HepG2 (cell line): ENCODE measurements around the gene TSHZ2. TPM values are rescaled to one million over a fixed set of nuclear protein-coding genes. Genes with fewer than 3 reads are reported as not detected.

Source experiments
- ATAC-seq: fragments of 200-7000 bp; cut with Tn5 transposase; 3 replicates; pipeline ENCODE4 v1.9.1; 2020; ENCODE audit warnings: mild to moderate bottlenecking, moderate library complexity
- BruUV-seq: library from RNA; stranded (reverse); fragments of 400-500 nt; replicated peaks from 2 replicates; lab custom pipeline; 2021; lab: Mats Ljungman, UMichigan
- CTCF ChIA-PET: fragments of 300-600 bp; formaldehyde crosslinking; extraction: SDS; loops from one replicate; lab custom pipeline; 2021; ENCODE audit warnings: low total read pairs, inconsistent platforms, low intra/inter-chr PET ratio; lab: Yijun Ruan, JAX
- POLR2A ChIA-PET: fragments of 350-600 bp; sonication (Branson Sonifier 250); formaldehyde crosslinking; loops from one replicate; lab custom pipeline; 2020; ENCODE audit warnings: antibody characterized with exemption, inconsistent platforms; lab: Yijun Ruan, JAX
- DNase-seq: peaks from one replicate; pipeline ENCODE4 v3.0.0-alpha.2; 2015; ENCODE audit warnings: low spot score
- FAIRE-seq: peaks from 3 replicates; lab custom pipeline; 2011; peaks lifted over from hg19 to GRCh38; lab: Jason Lieb, UNC
- H2AFZ ChIP-seq: one replicate; pipeline ENCODE4 v1.6.1; 2011; ENCODE audit warnings: low read length, inconsistent platforms
- H3K27ac ChIP-seq: fragments of 300-600 bp; 3 replicates; pipeline ENCODE4 v1.8.0; 2011; ENCODE audit warnings: mixed run types, mild to moderate bottlenecking, mixed read lengths, low read length, inconsistent platforms; ENCODE audit not compliant: insufficient read depth; ENCODE audit errors: extremely low read length
- H3K27me3 ChIP-seq, 2 experiments: fragments of 200-600 bp in 1 of 2; 2 replicates in 1 of 2; 3 replicates in 1 of 2; pipeline versions ENCODE4 v1.6.0 to v1.8.0; 2011; ENCODE audit warnings: low read length in 2 of 2, mild to moderate bottlenecking in 2 of 2, moderate library complexity in 2 of 2, inconsistent platforms in 1 of 2; ENCODE audit not compliant: insufficient read depth in 2 of 2, control insufficient read depth in 1 of 2
- H3K36me3 ChIP-seq, 2 experiments: fragments of 200-600 bp in 1 of 2; replicated peaks in 1 of 2; 2 replicates in 1 of 2; 3 replicates in 1 of 2; pipeline versions ENCODE4 v1.5.1 to v1.8.0; 2011; ENCODE audit warnings: low read length in 2 of 2, inconsistent platforms in 1 of 2; ENCODE audit not compliant: insufficient read depth in 2 of 2, control insufficient read depth in 1 of 2
- H3K4me1 ChIP-seq: 2 replicates; pipeline ENCODE4 v1.5.1; 2012; ENCODE audit warnings: low read length, inconsistent platforms; ENCODE audit not compliant: insufficient read depth
- H3K4me2 ChIP-seq: 2 replicates; pipeline ENCODE4 v1.6.0; 2011; ENCODE audit warnings: low read depth, low read length, inconsistent platforms
- H3K4me3 ChIP-seq, 3 experiments: fragments of 200-600 bp in 1 of 3; sonication (generic), shearing (Covaris generic) in 1 of 3; replicated peaks in 1 of 3; 2 replicates each; pipeline ENCODE4 v1.5.1; 2011 to 2016; ENCODE audit warnings: low read length in 3 of 3, inconsistent platforms in 2 of 3, low read depth in 2 of 3, mild to moderate bottlenecking in 2 of 3, control low read depth in 1 of 3, mixed read lengths in 1 of 3; ENCODE audit not compliant: insufficient read depth in 1 of 3
- H3K79me2 ChIP-seq: one replicate; pipeline ENCODE4 v1.6.1; 2011; ENCODE audit warnings: low read length, inconsistent platforms; ENCODE audit not compliant: insufficient read depth
- H3K9ac ChIP-seq: 2 replicates; pipeline ENCODE4 v1.6.0; 2011; ENCODE audit warnings: mild to moderate bottlenecking, low read depth, low read length, inconsistent platforms; ENCODE audit not compliant: insufficient read depth
- H3K9me3 ChIP-seq: 2 replicates; pipeline ENCODE4 v1.5.1; 2012; ENCODE audit warnings: mild to moderate bottlenecking, low read length
- H4K20me1 ChIP-seq: 2 replicates; pipeline ENCODE4 v1.6.0; 2011; ENCODE audit warnings: inconsistent platforms, mild to moderate bottlenecking, low read length, moderate library complexity; ENCODE audit not compliant: insufficient read depth
- ARID2 ChIP-seq: sonication (generic); formaldehyde crosslinking; IDR thresholded peaks from 2 replicates; pipeline ENCODE4 v1.8.1; 2022; ENCODE audit warnings: mild to moderate bottlenecking, missing genetic modification reagents, borderline replicate concordance
- ATM ChIP-seq: fragments of 450-650 bp; IDR thresholded peaks from 2 replicates; pipeline ENCODE4 v1.7.1; 2017; ENCODE audit warnings: mild to moderate bottlenecking, borderline replicate concordance
- KDM3A ChIP-seq: IDR thresholded peaks from 2 replicates; pipeline ENCODE4 v1.6.1; 2018; ENCODE audit warnings: low read depth, missing compliant biosample characterization
- MYNN ChIP-seq: sonication (generic); formaldehyde crosslinking; IDR thresholded peaks from 2 replicates; pipeline ENCODE4 v1.4.0; 2020; ENCODE audit warnings: mild to moderate bottlenecking, low read depth, missing genetic modification reagents
- PRMT3 ChIP-seq: sonication (generic); formaldehyde crosslinking; IDR thresholded peaks from 2 replicates; pipeline ENCODE4 v1.8.1; 2022; ENCODE audit warnings: low read depth, mild to moderate bottlenecking, moderate library complexity, missing genetic modification reagents, borderline replicate concordance
- ZNF496 ChIP-seq: sonication (generic); formaldehyde crosslinking; IDR thresholded peaks from 2 replicates; pipeline ENCODE4 v1.8.1; 2023; ENCODE audit warnings: mild to moderate bottlenecking, moderate library complexity, missing genetic modification reagents; ENCODE audit not compliant: insufficient replicate concordance
- ZNF614 ChIP-seq: IDR thresholded peaks from 2 replicates; pipeline ENCODE4 v1.6.1; 2018; ENCODE audit warnings: missing biosample characterization, missing genetic modification reagents, inconsistent platforms, borderline replicate concordance
- ZNF883 ChIP-seq: sonication (generic); formaldehyde crosslinking; IDR thresholded peaks from 2 replicates; pipeline ENCODE4 v1.5.1; 2020; ENCODE audit warnings: mild to moderate bottlenecking, missing genetic modification reagents; ENCODE audit errors: not compliant biosample characterization
- ZSCAN12 ChIP-seq: sonication (generic); formaldehyde crosslinking; IDR thresholded peaks from 2 replicates; pipeline ENCODE4 v1.9.0; 2021; ENCODE audit warnings: mild to moderate bottlenecking, missing genetic modification reagents
- WGBS: methylation state at CpG from one replicate; pipeline ENCODE4 v1.1.6; 2017; ENCODE audit warnings: low lambda C conversion rate; 5-methylcytosine and 5-hydroxymethylcytosine counted together
- in situ Hi-C: cut with HindIII; loops from 2 replicates; pipeline ENCODE4 v1.10.0; 2017; ENCODE audit warnings: low pct_unique_long_range_greater_than_20kb; ENCODE audit not compliant: extremely low pct_ligation_motif_present
- intact Hi-C: fragments of 100-400 bp; cut with micrococcal nuclease; formaldehyde crosslinking; loops from one replicate; pipeline ENCODE4 v1.10.0; 2022; ENCODE audit not compliant: unreplicated experiment
- polyA plus RNA-seq, 8 experiments: library from polyadenylated mRNA; depleted of rRNA in 3 of 8; stranded (reverse) in 7 of 8; unstranded in 1 of 8; fragments of >200 nt; fragmentation: Illumina TruSeq in 4 of 8; extraction: Trizol in 4 of 8; gene quantifications; 2 replicates each; pipeline versions ENCODE4 v1.2.1 to v1.2.3, GENCODE V29; 2011 to 2016; ENCODE audit warnings: low read depth in 4 of 8, missing spikeins in 1 of 8, mixed read lengths in 1 of 8; ENCODE audit not compliant: insufficient read depth in 1 of 8
- total RNA-seq, 5 experiments: library from RNA; depleted of rRNA; stranded (reverse); fragments of >200 nt; fragmentation: Illumina TruSeq; extraction: Trizol; gene quantifications; 2 replicates each; pipeline ENCODE4 v1.2.3, GENCODE V29; 2016; ENCODE audit warnings: low read depth in 1 of 5
- TF ChIP-seq, protein P1 (sequence below): sonication (generic); formaldehyde crosslinking; IDR thresholded peaks from 2 replicates; pipeline ENCODE4 v1.5.1; 2020; ENCODE audit warnings: missing genetic modification reagents, mild to moderate bottlenecking, borderline replicate concordance
- TF ChIP-seq, protein P2 (sequence below): sonication (generic); formaldehyde crosslinking; IDR thresholded peaks from 2 replicates; pipeline ENCODE4 v1.4.0; 2020; ENCODE audit warnings: mild to moderate bottlenecking, missing genetic modification reagents

The TSHZ2 gene
- total and polyA plus RNA-seq, 2 of the 13 experiments (the other 11 are each of a cell fraction or from before 2014, with no cell fraction given), result 0.01 TPM; not detected in 1

DNA sequence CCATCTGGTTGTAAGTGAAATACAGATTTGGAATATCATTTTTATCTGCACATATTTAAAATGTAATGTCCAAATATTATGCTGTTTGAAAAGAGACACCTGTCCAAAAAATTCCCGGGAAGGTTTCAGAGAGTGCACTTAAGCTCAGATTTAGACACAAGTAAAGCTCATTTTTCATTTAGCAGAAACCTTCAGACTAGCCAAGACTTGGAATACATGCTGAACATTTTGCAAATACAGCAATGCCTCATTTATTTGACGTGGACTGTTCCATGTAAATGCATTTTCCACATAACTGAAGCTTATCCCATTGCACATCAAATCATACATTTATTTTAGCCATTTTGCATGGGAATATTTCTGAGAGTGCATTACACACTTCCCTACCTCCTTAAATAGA lies 340.8 kb downstream of the TSHZ2 start (continued):
- TF ChIP-seq, protein P1, sequence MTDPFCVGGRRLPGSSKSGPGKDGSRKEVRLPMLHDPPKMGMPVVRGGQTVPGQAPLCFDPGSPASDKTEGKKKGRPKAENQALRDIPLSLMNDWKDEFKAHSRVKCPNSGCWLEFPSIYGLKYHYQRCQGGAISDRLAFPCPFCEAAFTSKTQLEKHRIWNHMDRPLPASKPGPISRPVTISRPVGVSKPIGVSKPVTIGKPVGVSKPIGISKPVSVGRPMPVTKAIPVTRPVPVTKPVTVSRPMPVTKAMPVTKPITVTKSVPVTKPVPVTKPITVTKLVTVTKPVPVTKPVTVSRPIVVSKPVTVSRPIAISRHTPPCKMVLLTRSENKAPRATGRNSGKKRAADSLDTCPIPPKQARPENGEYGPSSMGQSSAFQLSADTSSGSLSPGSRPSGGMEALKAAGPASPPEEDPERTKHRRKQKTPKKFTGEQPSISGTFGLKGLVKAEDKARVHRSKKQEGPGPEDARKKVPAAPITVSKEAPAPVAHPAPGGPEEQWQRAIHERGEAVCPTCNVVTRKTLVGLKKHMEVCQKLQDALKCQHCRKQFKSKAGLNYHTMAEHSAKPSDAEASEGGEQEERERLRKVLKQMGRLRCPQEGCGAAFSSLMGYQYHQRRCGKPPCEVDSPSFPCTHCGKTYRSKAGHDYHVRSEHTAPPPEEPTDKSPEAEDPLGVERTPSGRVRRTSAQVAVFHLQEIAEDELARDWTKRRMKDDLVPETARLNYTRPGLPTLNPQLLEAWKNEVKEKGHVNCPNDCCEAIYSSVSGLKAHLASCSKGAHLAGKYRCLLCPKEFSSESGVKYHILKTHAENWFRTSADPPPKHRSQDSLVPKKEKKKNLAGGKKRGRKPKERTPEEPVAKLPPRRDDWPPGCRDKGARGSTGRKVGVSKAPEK (CRISPR knock-in tag), result no peak
- TF ChIP-seq ATM (no peak), KDM3A (CRISPR knock-in tag) (no peak), MYNN (CRISPR knock-in tag) (no peak), PRMT3 (CRISPR knock-in tag) (no peak)
- TF ChIP-seq, all 625 proteins: peak for 0

DNA sequence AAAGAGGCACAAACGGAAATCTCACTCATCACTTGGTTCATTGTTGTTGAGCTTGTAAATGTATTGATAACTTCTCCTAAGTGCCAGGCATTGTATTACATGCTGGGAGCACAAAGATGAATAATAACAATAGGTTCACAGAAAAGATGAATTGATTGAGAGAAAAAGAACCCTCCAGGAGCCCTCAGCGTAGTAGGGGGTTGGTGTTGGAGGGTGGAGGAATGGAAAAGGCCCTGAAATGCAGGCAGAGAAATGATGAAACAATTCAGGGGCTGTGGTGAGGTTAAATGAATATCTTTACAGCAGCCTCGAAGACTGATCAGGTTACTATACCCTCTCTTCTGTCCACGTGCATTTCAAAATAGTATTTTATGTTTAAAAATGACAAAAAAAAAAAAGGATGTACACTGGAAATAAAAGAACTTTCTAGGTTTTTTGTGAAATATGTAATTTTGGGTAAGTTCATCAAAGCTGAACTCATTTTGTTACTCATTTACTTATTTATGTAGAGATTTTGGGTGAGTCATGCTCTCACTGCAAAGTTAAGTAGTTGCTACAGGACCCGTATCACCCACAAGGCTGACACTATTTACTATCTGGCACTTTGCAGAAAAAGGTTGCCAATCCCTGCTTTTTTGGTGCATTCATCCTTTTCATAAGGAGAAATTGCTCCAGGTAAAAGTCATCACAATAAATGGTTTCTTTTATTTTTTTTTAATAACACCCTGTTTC lies 344.2 kb downstream of the TSHZ2 start:
- POLR2A ChIA-PET, result no interaction called here
- in situ Hi-C loops, result no loop called here
- Histone ChIP-seq H3K36me3 (no peaks in the 10 kb centered on the region), H3K9ac (no peak overlapping the region), H3K27ac (no peak overlapping the region), H3K9me3 (no peaks in the 10 kb centered on the region), H3K27me3 (no peaks in the 10 kb centered on the region; a peak in 2 of 5 replicates), H3K4me3 (no peak overlapping the region), H4K20me1 (no peaks in the 10 kb centered on the region), H3K4me1 (no peaks in the 10 kb centered on the region), H3K4me2 (no peak overlapping the region), H2AFZ (no peak overlapping the region), H3K79me2 (no peaks in the 10 kb centered on the region)
- CTCF ChIA-PET, result no interaction called here
- FAIRE-seq, result no peak
- no TSS peak for BruUV-seq
- no peak for DNase-seq
- no peak for ATAC-seq
- intact Hi-C loops, result no loop called here
- no peak for TF ChIP-seq ZNF496 (CRISPR knock-in tag)
- TF ChIP-seq ARID2 (CRISPR knock-in tag), result no peak
- TF ChIP-seq, protein P2, sequence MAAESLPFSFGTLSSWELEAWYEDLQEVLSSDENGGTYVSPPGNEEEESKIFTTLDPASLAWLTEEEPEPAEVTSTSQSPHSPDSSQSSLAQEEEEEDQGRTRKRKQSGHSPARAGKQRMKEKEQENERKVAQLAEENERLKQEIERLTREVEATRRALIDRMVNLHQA (CRISPR knock-in tag), result no peak
- TF ChIP-seq ZNF883 (CRISPR knock-in tag), result no peak
- TF ChIP-seq ZSCAN12 (CRISPR knock-in tag), result no peak
- TF ChIP-seq ZNF614 (CRISPR knock-in tag), result no peak
- WGBS, result 10% methylated on average over 5 of the region's 5 CpGs
